Measurements from ENCODE around the gene SPEM3.
"Not testable (repeated sequence)": the region's sequence is repeated elsewhere in the genome, so short reads cannot be mapped to it uniquely, and the experiment has no call there.

SPEM3 gene

DNA sequence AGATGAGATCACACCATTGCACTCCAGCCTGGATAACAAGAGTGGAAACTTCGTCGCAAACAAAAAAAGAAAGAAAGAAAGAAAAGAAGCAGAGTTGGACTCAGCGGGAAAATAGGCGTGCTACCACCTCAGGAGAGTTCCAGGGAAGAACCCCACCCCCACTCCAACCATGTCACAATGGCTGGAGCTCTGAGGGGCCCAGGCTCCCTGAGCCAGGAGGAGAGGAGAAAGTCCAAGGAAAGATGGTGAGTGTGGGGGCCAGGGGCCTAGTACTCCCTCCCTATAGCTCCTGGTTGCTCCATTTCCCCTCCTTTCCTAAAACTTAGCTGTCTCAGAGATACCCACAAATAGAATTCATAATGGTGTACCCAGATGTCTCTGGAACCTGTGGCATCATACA lies 52.6 kb downstream of the SPEM3 start, which contains the start of gene SLC35G6:
SLC35G6 (plus strand) TSS at position 172 of the 400 bp plus-strand sequence; CDS start at position 243, 71 bp downstream.
- peak within 1 kb of the TSS; percentile 59 for H3K4me3 ChIP-seq (ENCODE audit: low read length)
- DNase-seq (ENCODE audit: low read depth, low spot score): not testable (repeated sequence)

DNA sequence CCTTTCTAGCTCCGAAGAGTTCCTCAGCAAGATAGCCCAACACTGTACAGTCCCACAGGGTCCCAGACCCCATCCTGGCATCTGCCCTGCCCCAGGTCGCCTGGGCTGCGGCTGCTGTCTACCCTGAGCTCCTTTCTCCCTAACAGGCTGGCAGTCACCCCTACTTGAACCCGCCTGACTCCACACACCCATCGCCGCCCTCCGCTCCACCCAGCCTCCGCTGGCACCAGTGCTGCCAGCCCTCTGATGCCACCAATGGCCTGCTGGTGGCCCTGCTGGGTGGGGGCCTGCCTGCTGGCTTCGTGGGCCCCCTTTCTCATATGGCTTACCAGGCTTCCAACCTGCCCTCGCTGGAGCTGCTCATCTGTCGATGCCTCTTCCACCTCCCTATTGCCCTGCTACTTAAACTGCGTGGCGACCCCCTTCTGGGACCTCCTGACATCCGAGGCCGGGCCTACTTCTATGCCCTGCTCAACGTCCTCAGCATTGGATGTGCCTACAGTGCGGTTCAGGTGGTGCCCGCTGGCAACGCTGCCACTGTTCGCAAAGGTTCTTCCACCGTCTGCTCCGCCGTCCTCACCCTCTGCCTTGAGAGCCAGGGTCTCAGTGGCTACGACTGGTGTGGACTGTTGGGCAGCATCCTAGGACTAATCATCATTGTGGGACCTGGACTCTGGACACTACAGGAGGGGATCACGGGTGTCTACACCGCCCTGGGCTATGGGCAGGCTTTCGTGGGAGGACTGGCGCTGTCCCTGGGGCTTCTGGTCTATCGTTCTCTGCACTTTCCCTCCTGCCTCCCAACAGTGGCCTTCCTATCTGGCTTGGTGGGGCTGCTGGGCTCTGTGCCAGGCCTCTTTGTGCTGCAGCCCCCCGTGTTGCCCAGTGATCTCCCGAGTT lies 53.4 kb downstream of the SPEM3 start:
- H3K4me3 ChIP-seq (ENCODE audit: low read length); DNase-seq (ENCODE audit: low read depth, low spot score): not testable (repeated sequence)

All from Jurkat, Clone E6-1 (cell line).